Peyer's patch (tissue), 4 donors: ENCODE data around the gene NUTM2A.
"Not testable (repeated sequence)": the region's sequence is repeated elsewhere in the genome, so short reads cannot be mapped to it uniquely, and the experiment has no call there.

ENCODE experiments used
- POLR2A ChIP-seq, 2 donors: fragments of 450-650 bp; IDR thresholded peaks; one replicate each; pipeline ENCODE4 v1.5.1; 2017; ENCODE audit warnings: antibody characterized with exemption in 2 of 2, mild to moderate bottlenecking in 2 of 2, moderate library complexity in 2 of 2
- TF ChIP-seq, protein P1 (sequence below), 6 experiments: fragments of 450-650 bp in 4 of 6; fragments of 200-600 bp in 2 of 6; sonication (generic) in 1 of 6; IDR thresholded peaks; one replicate each; pipeline ENCODE4 v1.5.1; 2017 to 2019; ENCODE audit warnings: antibody characterized with exemption in 6 of 6, mild to moderate bottlenecking in 3 of 6, moderate library complexity in 1 of 6

DNA sequence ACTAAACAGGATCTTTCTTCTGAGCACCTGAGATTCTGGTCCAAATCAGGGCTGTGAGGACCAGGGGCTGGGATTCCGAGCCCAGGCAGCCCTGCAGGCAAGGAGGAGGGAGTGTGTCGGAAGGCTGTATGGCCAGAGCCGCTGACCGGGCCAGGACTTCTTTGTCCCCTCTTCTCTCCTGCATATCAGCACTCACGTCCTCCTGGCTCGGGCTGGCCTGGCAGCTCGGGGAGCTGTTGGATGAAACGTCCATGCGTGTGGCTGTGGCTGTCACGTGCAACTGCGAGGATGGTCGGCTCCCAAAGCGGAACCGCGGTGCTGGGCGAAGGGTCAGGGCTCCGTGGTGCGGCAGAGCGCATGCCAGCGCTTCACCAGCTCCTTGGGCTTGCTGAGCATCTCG, 11.4 kb upstream of the NUTM2A start:
- TF ChIP-seq, protein P1, sequence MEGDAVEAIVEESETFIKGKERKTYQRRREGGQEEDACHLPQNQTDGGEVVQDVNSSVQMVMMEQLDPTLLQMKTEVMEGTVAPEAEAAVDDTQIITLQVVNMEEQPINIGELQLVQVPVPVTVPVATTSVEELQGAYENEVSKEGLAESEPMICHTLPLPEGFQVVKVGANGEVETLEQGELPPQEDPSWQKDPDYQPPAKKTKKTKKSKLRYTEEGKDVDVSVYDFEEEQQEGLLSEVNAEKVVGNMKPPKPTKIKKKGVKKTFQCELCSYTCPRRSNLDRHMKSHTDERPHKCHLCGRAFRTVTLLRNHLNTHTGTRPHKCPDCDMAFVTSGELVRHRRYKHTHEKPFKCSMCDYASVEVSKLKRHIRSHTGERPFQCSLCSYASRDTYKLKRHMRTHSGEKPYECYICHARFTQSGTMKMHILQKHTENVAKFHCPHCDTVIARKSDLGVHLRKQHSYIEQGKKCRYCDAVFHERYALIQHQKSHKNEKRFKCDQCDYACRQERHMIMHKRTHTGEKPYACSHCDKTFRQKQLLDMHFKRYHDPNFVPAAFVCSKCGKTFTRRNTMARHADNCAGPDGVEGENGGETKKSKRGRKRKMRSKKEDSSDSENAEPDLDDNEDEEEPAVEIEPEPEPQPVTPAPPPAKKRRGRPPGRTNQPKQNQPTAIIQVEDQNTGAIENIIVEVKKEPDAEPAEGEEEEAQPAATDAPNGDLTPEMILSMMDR (IDR thresholded peaks at IDR 0.05) = not testable (repeated sequence)
- not testable (repeated sequence) for TF ChIP-seq POLR2A (IDR thresholded peaks at IDR 0.05)
